ENCODE measurements around the gene FIBP. TPM values are rescaled to one million over a fixed set of nuclear protein-coding genes. Genes with fewer than 3 reads are reported as not detected.
A peak's percentile ranks its signal among the peaks of the same experiment; 100 is the strongest.

FIBP gene
- total RNA-seq, 1 donor = 144 TPM

GRCh38 chr11:65885231-65885630 is 3.0 kb downstream of the FIBP start:
- no peak for DNase-seq (ENCODE audit: low read depth)
- no peak for TF ChIP-seq CTCF (IDR thresholded peaks at IDR 0.05; ENCODE audit: insufficient read depth, low read depth, low read length)

GRCh38 chr11:65884716-65885092 is 3.6 kb downstream of the FIBP start:
- DNase-seq (ENCODE audit: low read depth) = peak; percentile 74
- peak; percentile 99 for TF ChIP-seq CTCF (IDR thresholded peaks at IDR 0.05; ENCODE audit: insufficient read depth, low read depth, low read length)
- H3K4me3 ChIP-seq (ENCODE audit: low read depth, low read length) = no peak overlapping the region

More at GRCh38 chr11:65885231-65885630, 3.0 kb downstream of the FIBP start:
- no peak overlapping the region for H3K4me3 ChIP-seq (ENCODE audit: low read depth, low read length)

- no peak for TF ChIP-seq CTCF (IDR thresholded peaks at IDR 0.05; ENCODE audit: insufficient read depth, low read depth, low read length)
- no peak overlapping the region for H3K4me3 ChIP-seq (ENCODE audit: low read depth, low read length)
- DNase-seq (ENCODE audit: low read depth) = no peak
Measured at GRCh38 chr11:65883786-65884715, 4.2 kb downstream of the FIBP start.

- no peak overlapping the region for H3K4me3 ChIP-seq (ENCODE audit: low read depth, low read length)
- no peak for TF ChIP-seq CTCF (IDR thresholded peaks at IDR 0.05; ENCODE audit: insufficient read depth, low read depth, low read length)
- DNase-seq (ENCODE audit: low read depth) = no peak
Measured at GRCh38 chr11:65883058-65883761, 5.1 kb downstream of the FIBP start.

GRCh38 chr11:65882120-65883057 is 5.9 kb downstream of the FIBP start:
- no peak for DNase-seq (ENCODE audit: low read depth)
- TF ChIP-seq CTCF (IDR thresholded peaks at IDR 0.05; ENCODE audit: insufficient read depth, low read depth, low read length) = no peak
- no peak overlapping the region for H3K4me3 ChIP-seq (ENCODE audit: low read depth, low read length)

GRCh38 chr11:65880844-65881421 is 7.3 kb downstream of the FIBP start:
- no peak for TF ChIP-seq CTCF (IDR thresholded peaks at IDR 0.05; ENCODE audit: insufficient read depth, low read depth, low read length)
- H3K4me3 ChIP-seq (ENCODE audit: low read depth, low read length) = no peak overlapping the region
- DNase-seq (ENCODE audit: low read depth) = no peak

All from fibroblast of villous mesenchyme (primary cell).